ENCODE data around the gene AP4E1.
"Not testable (repeated sequence)": the region's sequence is repeated elsewhere in the genome, so short reads cannot be mapped to it uniquely, and the experiment has no call there.

The AP4E1 gene

GRCh38 chr15:50943638-50944037 lies 35.2 kb downstream of the AP4E1 start:
- TF ChIP-seq CTCF (IDR thresholded peaks at IDR 0.05): no peak
- Histone ChIP-seq H3K27ac (no peak overlapping the region), H3K4me3 (no peak overlapping the region)
- DNase-seq (ENCODE audit: low spot score): no peak

GRCh38 chr15:50944672-50945071 lies 36.2 kb downstream of the AP4E1 start:
- H3K27ac ChIP-seq: no peak overlapping the region
- TF ChIP-seq CTCF (IDR thresholded peaks at IDR 0.05): no peak
- no peak overlapping the region for H3K4me3 ChIP-seq
- DNase-seq (ENCODE audit: low spot score): no peak

- no peak overlapping the region for H3K4me3 ChIP-seq
- TF ChIP-seq CTCF (IDR thresholded peaks at IDR 0.05): no peak
- no peak for DNase-seq (ENCODE audit: low spot score)
Measured at GRCh38 chr15:50945725-50946124, 37.2 kb downstream of the AP4E1 start.

GRCh38 chr15:50950745-50951144 lies 42.3 kb downstream of the AP4E1 start:
- H3K4me3 ChIP-seq; DNase-seq (ENCODE audit: low spot score); H3K27ac ChIP-seq: not testable (repeated sequence)

More at GRCh38 chr15:50945725-50946124, 37.2 kb downstream of the AP4E1 start:
- H3K27ac ChIP-seq: no peak overlapping the region

GRCh38 chr15:50953302-50953701 lies 44.8 kb downstream of the AP4E1 start:
- H3K27ac ChIP-seq: no peak overlapping the region
- no peak for DNase-seq (ENCODE audit: low spot score)
- TF ChIP-seq CTCF (IDR thresholded peaks at IDR 0.05): no peak
- H3K4me3 ChIP-seq: no peak overlapping the region

- H3K27ac ChIP-seq; DNase-seq (ENCODE audit: low spot score); H3K4me3 ChIP-seq: not testable (repeated sequence)
Measured at GRCh38 chr15:50954837-50955236, 46.4 kb downstream of the AP4E1 start.

GRCh38 chr15:50959717-50960116 lies 51.2 kb downstream of the AP4E1 start:
- no peak overlapping the region for H3K27ac ChIP-seq
- no peak for DNase-seq (ENCODE audit: low spot score)
- H3K4me3 ChIP-seq: no peak overlapping the region
- TF ChIP-seq CTCF (IDR thresholded peaks at IDR 0.05): no peak

GRCh38 chr15:50964075-50964474 lies 55.6 kb downstream of the AP4E1 start:
- DNase-seq (ENCODE audit: low spot score): no peak
- no peak overlapping the region for H3K4me3 ChIP-seq
- no peak for TF ChIP-seq CTCF (IDR thresholded peaks at IDR 0.05)
- H3K27ac ChIP-seq: no peak overlapping the region

Measured in coronary artery (tissue), 2 donors.